IPS-NIHi7 (cell line): ENCODE measurements around the gene SALL1.

Experiments used
- DNase-seq: peaks from one replicate; pipeline ENCODE4 v3.0.0; 2012; ENCODE audit warnings: mixed read lengths; ENCODE audit errors: extremely low spot score

Gene SALL1

GRCh38 chr16:51156807-51157200 lies 5.7 kb upstream of the SALL1 start:
- no peak for DNase-seq

- no peak for DNase-seq
These were observed 5.0 kb upstream of the SALL1 start for GRCh38 chr16:51155820-51156806.

- no peak for DNase-seq
These were observed 4.1 kb upstream of the SALL1 start for GRCh38 chr16:51155199-51155607.

GRCh38 chr16:51154271-51155171 lies 3.5 kb upstream of the SALL1 start:
- DNase-seq: peak; percentile 44

- DNase-seq: no peak
These were observed 2.5 kb upstream of the SALL1 start for GRCh38 chr16:51153577-51154031.

GRCh38 chr16:51152691-51153576 lies 1.9 kb upstream of the SALL1 start:
- no peak for DNase-seq

- DNase-seq: peak; percentile 87
These were observed 1.0 kb upstream of the SALL1 start for GRCh38 chr16:51151961-51152663.

GRCh38 chr16:51151435-51151960 lies 428 bp upstream of the SALL1 start:
- DNase-seq: peak; percentile 82

GRCh38 chr16:51150165-51150887 lies 744 bp downstream of the SALL1 start:
- DNase-seq: no peak

- peak; percentile 12 for DNase-seq
These were observed 1.3 kb downstream of the SALL1 start for GRCh38 chr16:51149721-51150164.

GRCh38 chr16:51149251-51149661 lies 1.8 kb downstream of the SALL1 start:
- DNase-seq: no peak

- no peak for DNase-seq
These were observed 2.3 kb downstream of the SALL1 start for GRCh38 chr16:51148678-51149228.

GRCh38 chr16:51147776-51148677 lies 3.0 kb downstream of the SALL1 start:
- DNase-seq: no peak

- no peak for DNase-seq
These were observed 4.7 kb downstream of the SALL1 start for GRCh38 chr16:51146256-51146924.

- no peak for DNase-seq
These were observed 6.9 kb downstream of the SALL1 start for GRCh38 chr16:51144203-51144602.

GRCh38 chr16:51143196-51143977 lies 7.7 kb downstream of the SALL1 start:
- DNase-seq: no peak

GRCh38 chr16:51141541-51141940 lies 9.5 kb downstream of the SALL1 start:
- no peak for DNase-seq
